NCI-H1417 (cell line): ENCODE results near the gene SFT2D1.
A peak's percentile ranks its signal among the peaks of the same experiment; 100 is the strongest.

Source experiments
- DNase-seq, 3 experiments: peaks; one replicate each; lab custom pipeline; 2025; lab: John Stamatoyannopoulos, UW

SFT2D1 gene

DNA sequence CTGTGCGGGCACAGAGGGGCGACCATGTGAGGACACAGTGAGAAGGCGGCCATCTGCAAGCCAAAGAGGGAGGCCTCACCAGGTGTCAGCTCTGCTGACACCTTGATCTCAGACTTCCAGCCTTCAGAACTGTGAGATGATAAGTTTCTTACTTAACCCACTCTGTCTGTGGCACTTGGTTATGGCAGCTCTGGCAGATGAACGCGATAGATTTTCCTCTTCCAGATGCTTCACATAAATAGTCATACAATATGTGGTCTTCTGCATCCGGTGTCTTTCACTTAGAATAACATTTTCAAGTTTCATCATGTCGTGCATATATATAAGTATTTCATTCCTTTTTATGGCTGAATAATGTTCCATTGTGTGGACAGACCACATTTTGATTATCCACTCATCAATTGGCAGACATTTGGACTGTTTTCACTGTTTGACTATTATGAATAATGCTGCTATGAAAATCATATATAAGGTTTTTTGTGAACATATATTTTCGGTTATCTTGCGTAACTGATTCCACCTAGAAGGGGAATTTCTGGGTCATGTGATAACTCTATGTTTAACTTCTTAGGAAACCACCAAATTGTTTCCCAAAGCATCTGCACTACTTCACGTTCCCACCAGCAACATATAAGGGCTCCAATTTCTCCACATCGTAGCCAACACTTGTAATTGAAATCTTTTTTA, 64.3 kb downstream of the SFT2D1 start:
- DNase-seq, result no peak

DNA sequence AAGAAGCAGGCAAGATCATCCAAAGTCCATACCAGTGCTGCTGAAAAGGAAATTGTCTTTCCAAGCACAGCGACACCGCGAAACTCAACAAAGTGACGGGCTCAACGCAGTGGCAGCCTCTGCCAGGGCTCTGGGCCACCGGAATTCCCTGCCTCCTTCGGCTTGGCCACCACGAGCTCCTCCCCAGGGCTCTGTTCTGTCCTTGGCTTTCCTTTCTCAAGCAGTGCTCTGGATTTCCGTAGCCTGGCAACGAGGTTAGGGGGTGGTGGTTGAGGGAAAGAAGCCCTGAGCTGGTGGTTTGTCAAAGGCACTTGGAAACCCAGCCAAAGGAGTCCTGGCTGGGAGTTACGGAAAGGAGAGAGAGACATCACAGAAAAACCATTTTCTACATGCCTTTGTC, 65.3 kb downstream of the SFT2D1 start:
- peak in 1 of 3 experiments; percentile 45 for DNase-seq

DNA sequence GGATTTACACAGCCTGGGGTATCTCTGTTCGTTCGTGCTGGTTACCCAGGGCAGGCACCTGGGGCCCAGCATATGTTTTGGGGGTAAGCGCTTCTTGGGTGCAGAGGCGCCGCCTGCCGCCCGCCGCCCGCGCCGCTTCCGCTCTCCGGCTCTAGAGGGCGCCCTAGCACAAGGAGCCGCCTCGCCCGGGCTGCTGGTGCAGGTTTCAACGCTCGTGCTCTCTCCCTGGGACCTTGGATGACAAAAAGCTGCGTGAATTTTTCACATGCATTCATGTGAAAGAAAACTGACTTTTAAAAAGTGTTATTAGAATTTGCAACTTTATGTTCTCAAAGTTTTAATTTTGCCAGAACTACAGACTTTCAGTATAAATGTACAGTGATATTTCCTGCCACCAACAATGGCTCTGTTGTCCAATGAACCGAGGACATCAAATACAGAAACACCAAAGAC, 66.6 kb downstream of the SFT2D1 start:
- DNase-seq, result peak; percentile 31 to 74 (median 45)

DNA sequence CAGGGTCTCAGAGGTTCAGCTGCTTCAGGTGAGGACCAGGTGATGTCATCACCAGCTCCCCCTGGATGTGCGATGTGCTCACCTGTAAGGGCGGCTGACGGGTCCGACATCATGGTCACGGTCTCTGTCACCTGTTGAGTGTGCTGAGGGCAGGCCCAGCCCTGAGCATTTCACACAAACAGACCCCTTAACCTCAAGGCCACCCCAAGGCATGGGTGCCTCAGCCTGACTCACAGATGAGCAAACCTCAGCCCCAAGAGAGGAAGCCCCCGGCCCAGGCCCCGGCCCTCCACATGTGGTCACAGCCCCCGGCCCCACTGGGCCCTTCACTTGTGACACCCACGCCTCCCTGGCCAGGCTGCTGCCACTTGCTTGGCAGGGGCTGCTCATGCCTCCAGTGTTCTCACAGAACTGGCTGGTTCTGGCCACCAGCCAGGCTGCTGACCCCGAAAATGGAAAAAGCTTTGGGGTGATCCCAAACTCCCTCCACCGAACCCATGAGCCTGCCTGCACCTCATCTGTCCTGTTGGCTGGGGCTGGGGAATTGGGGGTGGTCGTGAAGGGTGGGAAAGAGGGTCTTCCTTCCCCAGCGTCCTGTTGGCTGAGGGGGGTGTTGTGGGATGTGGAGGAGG, 67.5 kb downstream of the SFT2D1 start:
- no peak for DNase-seq

DNA sequence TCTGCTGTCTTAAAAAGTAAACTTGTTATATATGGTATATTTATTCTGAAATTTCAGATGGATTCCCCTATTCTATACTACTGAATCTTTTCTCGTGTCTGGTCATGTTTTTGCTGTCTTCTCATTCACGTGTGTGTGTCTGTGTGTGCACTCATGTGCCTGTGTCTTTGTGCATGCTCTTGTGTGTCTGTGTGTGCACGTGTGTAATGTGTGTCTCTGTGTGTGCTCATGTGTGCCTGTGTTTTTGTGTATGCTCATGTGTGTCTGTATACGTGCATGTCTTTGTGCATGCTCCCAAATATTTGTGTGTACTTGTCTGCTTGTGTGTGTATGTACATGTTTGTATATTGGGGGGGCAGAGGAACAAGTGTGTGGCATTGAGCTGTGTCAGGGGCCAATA, 68.2 kb downstream of the SFT2D1 start:
- DNase-seq, result no peak

DNA sequence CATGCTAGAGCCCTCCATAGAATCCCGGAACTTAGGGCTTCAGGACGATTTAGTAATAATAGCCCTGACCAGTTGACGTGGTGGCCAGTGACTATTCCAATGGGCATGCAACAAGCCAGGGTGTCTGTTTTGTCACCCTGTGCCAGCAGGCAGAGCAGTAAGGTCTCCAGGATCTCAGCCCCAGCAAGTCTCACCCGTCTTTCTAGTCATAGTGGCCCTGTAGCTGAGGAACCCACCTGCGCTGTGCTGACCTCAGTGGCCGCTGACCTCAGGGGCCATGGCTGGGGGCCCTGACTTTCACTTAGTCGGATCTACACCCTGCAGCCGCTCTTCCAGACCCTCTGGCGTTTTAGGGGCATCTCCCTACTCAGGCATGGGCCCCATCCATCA, 71.0 kb downstream of the SFT2D1 start:
- DNase-seq, result no peak

DNA sequence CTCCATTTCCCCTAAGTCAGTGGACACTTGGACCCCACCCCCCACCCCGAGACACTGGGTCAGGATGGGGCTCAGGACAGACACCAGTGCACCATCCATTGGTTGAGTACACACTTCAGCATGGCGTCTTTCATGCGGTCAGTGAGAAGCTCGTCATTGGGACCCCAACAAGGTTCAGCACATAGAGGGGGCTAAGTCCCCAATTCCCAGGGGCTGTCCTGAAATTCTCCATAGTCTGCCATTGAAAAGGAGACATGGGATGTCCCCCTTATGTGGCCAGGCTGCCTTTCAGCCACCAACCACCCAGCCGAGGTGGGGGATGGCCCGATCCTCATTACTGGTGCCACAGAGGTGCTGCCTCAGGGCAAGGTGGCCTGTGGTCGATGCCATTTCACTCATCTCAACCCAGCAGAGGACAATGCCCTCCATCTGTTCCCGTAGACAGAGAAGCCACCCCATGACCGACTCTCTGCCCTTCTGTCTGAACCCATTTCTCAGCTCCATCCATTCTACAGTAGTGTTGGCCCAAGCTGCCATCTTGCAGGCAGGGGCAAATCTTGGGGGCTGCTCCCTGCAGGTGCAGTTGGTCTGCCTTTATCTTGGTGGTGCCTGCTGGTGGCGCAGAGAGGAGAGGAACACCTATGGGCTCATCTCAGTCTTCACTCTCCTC, 71.5 kb downstream of the SFT2D1 start:
- no peak for DNase-seq
